Measurements from ENCODE around the gene TRAPPC6A. TPM values are rescaled to one million over a fixed set of nuclear protein-coding genes. Genes with fewer than 3 reads are reported as not detected.

The TRAPPC6A gene
- total RNA-seq, 1 experiment from 2014 or later: 59.7 TPM

DNA sequence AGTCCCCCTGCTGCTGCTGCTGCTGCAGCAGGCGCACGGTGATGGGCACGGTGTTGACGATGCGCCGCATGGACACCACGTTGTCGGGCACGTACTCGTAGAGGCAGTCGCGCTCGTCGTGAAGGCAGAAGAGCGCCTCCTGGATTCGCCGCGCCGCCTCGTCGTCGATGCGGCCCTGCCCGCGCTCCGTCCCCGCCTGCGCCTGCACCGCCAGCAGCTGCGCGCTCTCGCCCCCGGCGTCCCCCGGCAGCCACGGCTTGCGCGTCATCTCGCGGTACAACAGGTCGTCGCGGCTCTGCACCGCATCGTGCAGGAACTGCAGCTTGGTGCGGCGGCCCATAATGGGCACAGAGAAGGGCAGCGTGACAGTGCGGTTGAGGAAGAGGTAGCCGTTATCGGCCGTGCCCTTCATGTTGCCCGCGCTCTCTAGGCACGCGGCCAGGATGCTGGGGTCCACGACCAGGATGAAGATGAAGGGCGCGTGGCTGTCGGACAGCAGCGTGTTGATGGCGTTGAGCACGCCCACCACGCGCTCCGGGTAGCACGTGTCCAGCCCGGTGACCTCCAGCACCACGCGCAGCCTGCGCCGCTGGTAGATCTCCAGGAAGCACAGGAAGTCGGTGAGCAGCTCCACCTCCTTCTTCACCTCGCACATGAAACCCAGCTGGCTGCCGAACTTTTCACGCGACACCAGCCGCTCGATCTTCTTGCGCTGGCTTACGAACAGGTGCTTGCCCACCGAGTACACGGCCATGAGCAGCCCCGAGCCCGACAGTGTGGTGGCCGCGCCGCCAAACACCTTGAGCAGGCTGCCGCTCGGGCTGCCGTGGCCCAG, 25.3 kb downstream of the TRAPPC6A start:
- DNase-seq (ENCODE audit: low spot score) (peak; percentile 75), ATAC-seq (peak; percentile 23)
- Mint-ChIP-seq H3K27ac (no peak overlapping the region), H3K9me3 (no peaks in the 10 kb centered on the region), H3K36me3 (no peaks in the 10 kb centered on the region), H3K4me3 (peak overlapping the region; percentile 54), H3K27me3 (ENCODE audit: low read depth) (peaks cover 58% of the 10 kb centered on the region), H3K4me1 (peaks cover 15% of the 10 kb centered on the region)
- ChIA-PET CTCF (interaction anchor here (0.5 to 4.8 kb wide), 32 partner anchors 7 to 192 kb away, joined by 3 to 21 read pairs (median 6); partner anchors contain the start of genes BLOC1S3, GEMIN7, NKPD1 and PPP1R37), POLR2A (interaction anchor here (0.6 to 0.9 kb wide), 2 partner anchors 63 to 797 kb away, joined by 3 to 4 read pairs; no protein-coding TSS in a partner anchor)
- TF ChIP-seq SP1 (CRISPR knock-in tag; conservative IDR thresholded peaks at IDR 0.05) (peak; percentile 56; the same call in 1 of the 2 replicates), ZNF396 (CRISPR knock-in tag; IDR thresholded peaks at IDR 0.05; ENCODE audit: borderline replicate concordance) (no peak), ZNF219 (CRISPR knock-in tag; IDR thresholded peaks at IDR 0.05; ENCODE audit: borderline replicate concordance) (peak; percentile 88; the same call in 1 of the 2 replicates), FOXK1 (CRISPR knock-in tag; IDR thresholded peaks at IDR 0.05) (peak; percentile 72), SOX15 (CRISPR knock-in tag; IDR thresholded peaks at IDR 0.05) (no peak), CTCF (IDR thresholded peaks at IDR 0.05) (no peak), E2F4 (CRISPR knock-in tag; IDR thresholded peaks at IDR 0.05; ENCODE audit: borderline replicate concordance, low read depth) (no peak), PRRX2 (CRISPR knock-in tag; IDR thresholded peaks at IDR 0.05) (0 out of 2 replicates have a peak, but pooled peaks have one; percentile 25), FOXP1 (CRISPR knock-in tag; IDR thresholded peaks at IDR 0.05; ENCODE audit: borderline replicate concordance) (peak; percentile 93), ZNF232 (CRISPR knock-in tag; IDR thresholded peaks at IDR 0.05) (peak; percentile 51; the same call in 1 of the 2 replicates), EMX1 (CRISPR knock-in tag; IDR thresholded peaks at IDR 0.05) (no peak), NFE2L1 (CRISPR knock-in tag; IDR thresholded peaks at IDR 0.05) (peak; percentile 14; the same call in 1 of the 2 replicates), SMAD3 (CRISPR knock-in tag; IDR thresholded peaks at IDR 0.05; ENCODE audit: borderline replicate concordance) (peak; percentile 86; the same call in 1 of the 2 replicates), CREM (CRISPR knock-in tag; IDR thresholded peaks at IDR 0.05) (peak; percentile 76; the same call in 1 of the 2 replicates), NR3C1 (CRISPR knock-in tag; conservative IDR thresholded peaks at IDR 0.05; ENCODE audit: low read depth) (no peak), HMGXB4 (CRISPR knock-in tag; IDR thresholded peaks at IDR 0.05) (peak; percentile 53; the same call in 1 of the 2 replicates), USF2 (CRISPR knock-in tag; IDR thresholded peaks at IDR 0.05) (peak; percentile 8; the same call in 1 of the 2 replicates), JUN (CRISPR knock-in tag; IDR thresholded peaks at IDR 0.05) (peak; percentile 60; the same call in 1 of the 2 replicates), ZNF317 (CRISPR knock-in tag; IDR thresholded peaks at IDR 0.05; ENCODE audit: borderline replicate concordance, low read depth) (0 out of 2 replicates have a peak, but pooled peaks have one; percentile 39), NR2C2 (CRISPR knock-in tag; IDR thresholded peaks at IDR 0.05) (peak; percentile 76), ZNF281 (CRISPR knock-in tag; IDR thresholded peaks at IDR 0.05) (peak; percentile 73; the same call in 1 of the 2 replicates), USF1 (CRISPR knock-in tag; IDR thresholded peaks at IDR 0.05) (no peak), TEAD1 (CRISPR knock-in tag; IDR thresholded peaks at IDR 0.05) (0 out of 2 replicates have a peak, but pooled peaks have one; percentile 22)
- TF ChIP-seq, protein P1, sequence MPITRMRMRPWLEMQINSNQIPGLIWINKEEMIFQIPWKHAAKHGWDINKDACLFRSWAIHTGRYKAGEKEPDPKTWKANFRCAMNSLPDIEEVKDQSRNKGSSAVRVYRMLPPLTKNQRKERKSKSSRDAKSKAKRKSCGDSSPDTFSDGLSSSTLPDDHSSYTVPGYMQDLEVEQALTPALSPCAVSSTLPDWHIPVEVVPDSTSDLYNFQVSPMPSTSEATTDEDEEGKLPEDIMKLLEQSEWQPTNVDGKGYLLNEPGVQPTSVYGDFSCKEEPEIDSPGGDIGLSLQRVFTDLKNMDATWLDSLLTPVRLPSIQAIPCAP (CRISPR knock-in tag; IDR thresholded peaks at IDR 0.05): peak; percentile 90
- TF ChIP-seq, protein P2, sequence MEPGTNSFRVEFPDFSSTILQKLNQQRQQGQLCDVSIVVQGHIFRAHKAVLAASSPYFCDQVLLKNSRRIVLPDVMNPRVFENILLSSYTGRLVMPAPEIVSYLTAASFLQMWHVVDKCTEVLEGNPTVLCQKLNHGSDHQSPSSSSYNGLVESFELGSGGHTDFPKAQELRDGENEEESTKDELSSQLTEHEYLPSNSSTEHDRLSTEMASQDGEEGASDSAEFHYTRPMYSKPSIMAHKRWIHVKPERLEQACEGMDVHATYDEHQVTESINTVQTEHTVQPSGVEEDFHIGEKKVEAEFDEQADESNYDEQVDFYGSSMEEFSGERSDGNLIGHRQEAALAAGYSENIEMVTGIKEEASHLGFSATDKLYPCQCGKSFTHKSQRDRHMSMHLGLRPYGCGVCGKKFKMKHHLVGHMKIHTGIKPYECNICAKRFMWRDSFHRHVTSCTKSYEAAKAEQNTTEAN (CRISPR knock-in tag; IDR thresholded peaks at IDR 0.05): peak; percentile 88; the same call in 1 of the 2 replicates
